HG02938 (cell line): Measurements from ENCODE around the gene LTB.

Experiments used
- ATAC-seq: cut with Tn5 transposase; IDR thresholded peaks from one replicate; pipeline ENCODE4 v1.9.1; 2021; ENCODE audit warnings: mild to moderate bottlenecking, moderate library complexity; ENCODE audit not compliant: unreplicated experiment

Gene LTB

DNA sequence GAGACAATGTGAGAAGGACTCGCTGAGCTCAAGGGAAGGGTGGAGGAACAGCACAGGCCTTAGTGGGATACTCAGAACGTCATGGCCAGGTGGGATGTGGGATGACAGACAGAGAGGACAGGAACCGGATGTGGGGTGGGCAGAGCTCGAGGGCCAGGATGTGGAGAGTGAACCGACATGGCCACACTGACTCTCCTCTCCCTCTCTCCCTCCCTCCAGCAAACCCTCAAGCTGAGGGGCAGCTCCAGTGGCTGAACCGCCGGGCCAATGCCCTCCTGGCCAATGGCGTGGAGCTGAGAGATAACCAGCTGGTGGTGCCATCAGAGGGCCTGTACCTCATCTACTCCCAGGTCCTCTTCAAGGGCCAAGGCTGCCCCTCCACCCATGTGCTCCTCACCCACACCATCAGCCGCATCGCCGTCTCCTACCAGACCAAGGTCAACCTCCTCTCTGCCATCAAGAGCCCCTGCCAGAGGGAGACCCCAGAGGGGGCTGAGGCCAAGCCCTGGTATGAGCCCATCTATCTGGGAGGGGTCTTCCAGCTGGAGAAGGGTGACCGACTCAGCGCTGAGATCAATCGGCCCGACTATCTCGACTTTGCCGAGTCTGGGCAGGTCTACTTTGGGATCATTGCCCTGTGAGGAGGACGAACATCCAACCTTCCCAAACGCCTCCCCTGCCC is 5.2 kb downstream of the LTB start:
- ATAC-seq = no peak

DNA sequence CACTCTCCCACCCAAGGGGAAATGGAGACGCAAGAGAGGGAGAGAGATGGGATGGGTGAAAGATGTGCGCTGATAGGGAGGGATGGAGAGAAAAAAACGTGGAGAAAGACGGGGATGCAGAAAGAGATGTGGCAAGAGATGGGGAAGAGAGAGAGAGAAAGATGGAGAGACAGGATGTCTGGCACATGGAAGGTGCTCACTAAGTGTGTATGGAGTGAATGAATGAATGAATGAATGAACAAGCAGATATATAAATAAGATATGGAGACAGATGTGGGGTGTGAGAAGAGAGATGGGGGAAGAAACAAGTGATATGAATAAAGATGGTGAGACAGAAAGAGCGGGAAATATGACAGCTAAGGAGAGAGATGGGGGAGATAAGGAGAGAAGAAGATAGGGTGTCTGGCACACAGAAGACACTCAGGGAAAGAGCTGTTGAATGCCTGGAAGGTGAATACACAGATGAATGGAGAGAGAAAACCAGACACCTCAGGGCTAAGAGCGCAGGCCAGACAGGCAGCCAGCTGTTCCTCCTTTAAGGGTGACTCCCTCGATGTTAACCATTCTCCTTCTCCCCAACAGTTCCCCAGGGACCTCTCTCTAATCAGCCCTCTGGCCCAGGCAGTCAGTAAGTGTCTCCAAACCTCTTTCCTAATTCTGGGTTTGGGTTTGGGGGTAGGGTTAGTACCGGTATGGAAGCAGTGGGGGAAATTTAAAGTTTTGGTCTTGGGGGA is 6.1 kb downstream of the LTB start:
- no peak for ATAC-seq

DNA sequence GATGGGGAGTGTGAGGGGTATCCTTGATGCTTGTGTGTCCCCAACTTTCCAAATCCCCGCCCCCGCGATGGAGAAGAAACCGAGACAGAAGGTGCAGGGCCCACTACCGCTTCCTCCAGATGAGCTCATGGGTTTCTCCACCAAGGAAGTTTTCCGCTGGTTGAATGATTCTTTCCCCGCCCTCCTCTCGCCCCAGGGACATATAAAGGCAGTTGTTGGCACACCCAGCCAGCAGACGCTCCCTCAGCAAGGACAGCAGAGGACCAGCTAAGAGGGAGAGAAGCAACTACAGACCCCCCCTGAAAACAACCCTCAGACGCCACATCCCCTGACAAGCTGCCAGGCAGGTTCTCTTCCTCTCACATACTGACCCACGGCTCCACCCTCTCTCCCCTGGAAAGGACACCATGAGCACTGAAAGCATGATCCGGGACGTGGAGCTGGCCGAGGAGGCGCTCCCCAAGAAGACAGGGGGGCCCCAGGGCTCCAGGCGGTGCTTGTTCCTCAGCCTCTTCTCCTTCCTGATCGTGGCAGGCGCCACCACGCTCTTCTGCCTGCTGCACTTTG is 6.8 kb downstream of the LTB start, which contains the start of gene TNF:
TSS of gene TNF (plus strand) at position 231 of the 567 bp plus-strand sequence. CDS start at position 408, 177 bp downstream.
- no peak for ATAC-seq

DNA sequence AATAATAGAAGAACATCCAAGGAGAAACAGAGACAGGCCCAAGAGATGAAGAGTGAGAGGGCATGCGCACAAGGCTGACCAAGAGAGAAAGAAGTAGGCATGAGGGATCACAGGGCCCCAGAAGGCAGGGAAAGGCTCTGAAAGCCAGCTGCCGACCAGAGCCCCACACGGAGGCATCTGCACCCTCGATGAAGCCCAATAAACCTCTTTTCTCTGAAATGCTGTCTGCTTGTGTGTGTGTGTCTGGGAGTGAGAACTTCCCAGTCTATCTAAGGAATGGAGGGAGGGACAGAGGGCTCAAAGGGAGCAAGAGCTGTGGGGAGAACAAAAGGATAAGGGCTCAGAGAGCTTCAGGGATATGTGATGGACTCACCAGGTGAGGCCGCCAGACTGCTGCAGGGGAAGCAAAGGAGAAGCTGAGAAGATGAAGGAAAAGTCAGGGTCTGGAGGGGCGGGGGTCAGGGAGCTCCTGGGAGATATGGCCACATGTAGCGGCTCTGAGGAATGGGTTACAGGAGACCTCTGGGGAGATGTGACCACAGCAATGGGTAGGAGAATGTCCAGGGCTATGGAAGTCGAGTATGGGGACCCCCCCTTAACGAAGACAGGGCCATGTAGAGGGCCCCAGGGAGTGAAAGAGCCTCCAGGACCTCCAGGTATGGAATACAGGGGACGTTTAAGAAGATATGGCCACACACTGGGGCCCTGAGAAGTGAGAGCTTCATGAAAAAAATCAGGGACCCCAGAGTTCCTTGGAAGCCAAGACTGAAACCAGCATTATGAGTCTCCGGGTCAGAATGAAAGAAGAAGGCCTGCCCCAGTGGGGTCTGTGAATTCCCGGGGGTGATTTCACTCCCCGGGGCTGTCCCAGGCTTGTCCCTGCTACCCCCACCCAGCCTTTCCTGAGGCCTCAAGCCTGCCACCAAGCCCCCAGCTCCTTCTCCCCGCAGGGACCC is 7.8 kb downstream of the LTB start:
- ATAC-seq = no peak

DNA sequence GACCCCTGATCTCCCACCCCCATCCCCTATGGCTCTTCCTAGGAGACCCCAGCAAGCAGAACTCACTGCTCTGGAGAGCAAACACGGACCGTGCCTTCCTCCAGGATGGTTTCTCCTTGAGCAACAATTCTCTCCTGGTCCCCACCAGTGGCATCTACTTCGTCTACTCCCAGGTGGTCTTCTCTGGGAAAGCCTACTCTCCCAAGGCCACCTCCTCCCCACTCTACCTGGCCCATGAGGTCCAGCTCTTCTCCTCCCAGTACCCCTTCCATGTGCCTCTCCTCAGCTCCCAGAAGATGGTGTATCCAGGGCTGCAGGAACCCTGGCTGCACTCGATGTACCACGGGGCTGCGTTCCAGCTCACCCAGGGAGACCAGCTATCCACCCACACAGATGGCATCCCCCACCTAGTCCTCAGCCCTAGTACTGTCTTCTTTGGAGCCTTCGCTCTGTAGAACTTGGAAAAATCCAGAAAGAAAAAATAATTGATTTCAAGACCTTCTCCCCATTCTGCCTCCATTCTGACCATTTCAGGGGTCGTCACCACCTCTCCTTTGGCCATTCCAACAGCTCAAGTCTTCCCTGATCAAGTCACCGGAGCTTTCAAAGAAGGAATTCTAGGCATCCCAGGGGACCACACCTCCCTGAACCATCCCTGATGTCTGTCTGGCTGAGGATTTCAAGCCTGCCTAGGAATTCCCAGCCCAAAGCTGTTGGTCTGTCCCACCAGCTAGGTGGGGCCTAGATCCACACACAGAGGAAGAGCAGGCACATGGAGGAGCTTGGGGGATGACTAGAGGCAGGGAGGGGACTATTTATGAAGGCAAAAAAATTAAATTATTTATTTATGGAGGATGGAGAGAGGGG is 8.8 kb downstream of the LTB start:
- ATAC-seq = no peak

DNA sequence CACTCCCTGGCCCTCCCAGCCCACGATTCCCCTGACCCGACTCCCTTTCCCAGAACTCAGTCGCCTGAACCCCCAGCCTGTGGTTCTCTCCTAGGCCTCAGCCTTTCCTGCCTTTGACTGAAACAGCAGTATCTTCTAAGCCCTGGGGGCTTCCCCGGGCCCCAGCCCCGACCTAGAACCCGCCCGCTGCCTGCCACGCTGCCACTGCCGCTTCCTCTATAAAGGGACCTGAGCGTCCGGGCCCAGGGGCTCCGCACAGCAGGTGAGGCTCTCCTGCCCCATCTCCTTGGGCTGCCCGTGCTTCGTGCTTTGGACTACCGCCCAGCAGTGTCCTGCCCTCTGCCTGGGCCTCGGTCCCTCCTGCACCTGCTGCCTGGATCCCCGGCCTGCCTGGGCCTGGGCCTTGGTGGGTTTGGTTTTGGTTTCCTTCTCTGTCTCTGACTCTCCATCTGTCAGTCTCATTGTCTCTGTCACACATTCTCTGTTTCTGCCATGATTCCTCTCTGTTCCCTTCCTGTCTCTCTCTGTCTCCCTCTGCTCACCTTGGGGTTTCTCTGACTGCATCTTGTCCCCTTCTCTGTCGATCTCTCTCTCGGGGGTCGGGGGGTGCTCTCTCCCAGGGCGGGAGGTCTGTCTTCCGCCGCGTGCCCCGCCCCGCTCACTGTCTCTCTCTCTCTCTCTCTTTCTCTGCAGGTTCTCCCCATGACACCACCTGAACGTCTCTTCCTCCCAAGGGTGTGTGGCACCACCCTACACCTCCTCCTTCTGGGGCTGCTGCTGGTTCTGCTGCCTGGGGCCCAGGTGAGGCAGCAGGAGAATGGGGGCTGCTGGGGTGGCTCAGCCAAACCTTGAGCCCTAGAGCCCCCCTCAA is 9.9 kb downstream of the LTB start, which contains the start of gene LTA:
TSS of gene LTA (plus strand) at position 249 of the 871 bp plus-strand sequence. CDS start at position 703, 454 bp downstream.
- no peak for ATAC-seq

DNA sequence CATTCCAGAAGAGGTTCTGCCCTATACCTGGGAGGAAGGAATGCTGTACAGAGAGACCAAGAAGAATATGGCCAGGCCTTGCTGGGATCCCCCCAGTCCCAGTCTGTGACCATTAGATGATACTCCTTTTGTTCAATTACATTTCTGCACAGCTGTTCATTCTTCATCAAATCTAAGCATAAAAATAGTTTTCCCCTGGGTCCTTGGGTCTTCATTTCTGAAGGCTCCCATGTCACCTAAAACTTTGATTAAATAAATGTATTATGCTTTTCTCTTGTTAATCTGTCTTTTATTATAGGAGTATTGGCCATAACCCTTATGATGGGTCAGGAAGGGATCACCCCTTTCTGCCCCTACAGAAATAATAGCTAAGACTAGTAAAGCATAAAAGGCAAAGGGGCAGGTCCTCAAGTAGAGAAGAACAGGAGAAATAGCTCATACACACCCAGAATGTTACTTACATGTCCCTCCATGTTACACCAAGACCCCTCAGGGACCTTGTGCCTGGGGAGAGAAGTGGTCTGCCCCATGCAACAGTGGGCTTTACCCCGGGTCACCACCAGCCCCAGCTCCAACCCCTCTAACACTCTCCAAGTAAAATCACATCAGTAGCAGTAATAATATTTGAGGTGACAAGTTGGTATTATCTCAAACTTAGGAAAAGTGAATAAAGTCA is 12.2 kb downstream of the LTB start:
- ATAC-seq = no peak

DNA sequence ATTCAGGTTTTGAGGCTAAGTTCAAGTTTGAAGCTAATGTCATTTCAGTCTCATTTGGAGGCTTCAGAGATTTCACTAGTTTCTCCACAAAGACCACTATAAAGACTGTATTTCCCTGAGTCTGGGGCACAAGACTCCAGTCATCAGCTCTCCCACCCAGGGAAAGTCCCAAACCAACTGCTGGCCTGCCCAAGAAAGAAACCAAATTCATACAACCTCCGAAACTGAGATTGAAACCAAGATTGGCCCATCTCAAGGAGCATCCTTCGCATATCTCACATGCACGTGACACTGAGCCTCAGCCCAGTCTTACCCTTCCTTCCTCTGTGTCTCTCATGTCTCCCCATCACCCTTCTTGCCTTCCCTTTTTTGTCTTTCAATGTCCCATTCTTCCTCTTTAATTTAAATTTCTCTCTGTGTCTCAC is 13.7 kb downstream of the LTB start:
- ATAC-seq = peak; percentile 60

DNA sequence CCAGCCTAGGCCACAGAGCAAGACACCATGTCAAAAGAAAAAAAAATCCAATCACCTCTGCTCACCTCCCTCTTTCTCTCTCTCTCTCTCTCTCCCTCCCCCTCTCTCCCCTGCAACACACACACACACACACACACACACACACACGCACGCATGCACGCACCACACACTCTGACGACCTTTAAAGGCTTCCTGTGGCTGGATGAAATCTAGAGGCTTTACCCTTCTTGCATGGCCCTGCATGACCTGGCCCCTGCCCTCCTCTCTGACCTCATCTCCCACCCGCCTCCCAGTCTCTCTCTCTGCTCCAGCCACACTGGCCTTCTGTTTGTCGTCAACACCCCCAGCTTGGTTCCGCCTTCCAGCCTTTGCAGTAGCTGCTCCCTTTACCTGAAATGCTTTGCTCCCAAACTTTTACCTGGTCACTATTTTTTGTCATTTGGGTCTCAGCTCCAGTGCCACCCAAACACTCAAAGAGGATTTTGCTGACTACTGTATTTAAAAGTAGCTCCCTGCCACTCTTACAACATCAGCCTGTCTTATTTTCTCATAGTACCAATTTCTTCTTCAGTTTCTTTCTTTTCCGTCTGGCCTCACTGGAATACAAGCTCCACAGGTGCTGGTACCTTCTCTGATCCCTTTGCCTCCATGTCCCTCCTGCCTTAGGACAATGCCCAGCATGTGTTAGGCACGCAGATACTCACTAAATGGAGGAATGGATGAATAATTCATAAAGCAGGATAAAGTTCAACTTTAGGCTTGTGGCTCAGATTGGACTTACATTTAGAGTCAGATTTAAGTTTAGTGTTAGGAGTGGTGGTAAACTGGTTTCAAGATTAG is 14.5 kb downstream of the LTB start:
- no peak for ATAC-seq

DNA sequence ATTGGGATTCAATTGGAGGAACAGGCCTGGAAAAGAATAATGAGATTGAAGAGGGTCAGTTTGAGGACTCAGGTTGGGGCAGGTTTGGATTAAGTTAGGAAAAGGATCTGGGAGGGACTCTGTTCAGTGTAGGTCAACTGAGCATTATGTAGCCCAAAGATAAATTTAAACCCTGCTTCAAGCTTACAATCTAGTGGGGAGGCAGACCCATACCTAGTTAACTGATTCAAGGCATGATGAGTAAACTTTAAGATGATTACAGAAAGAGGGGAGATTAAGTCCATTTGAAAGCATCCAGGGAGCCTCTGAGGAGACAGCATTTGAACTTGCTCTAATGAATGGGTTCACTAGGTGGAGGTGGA is 21.5 kb downstream of the LTB start:
- ATAC-seq = no peak

DNA sequence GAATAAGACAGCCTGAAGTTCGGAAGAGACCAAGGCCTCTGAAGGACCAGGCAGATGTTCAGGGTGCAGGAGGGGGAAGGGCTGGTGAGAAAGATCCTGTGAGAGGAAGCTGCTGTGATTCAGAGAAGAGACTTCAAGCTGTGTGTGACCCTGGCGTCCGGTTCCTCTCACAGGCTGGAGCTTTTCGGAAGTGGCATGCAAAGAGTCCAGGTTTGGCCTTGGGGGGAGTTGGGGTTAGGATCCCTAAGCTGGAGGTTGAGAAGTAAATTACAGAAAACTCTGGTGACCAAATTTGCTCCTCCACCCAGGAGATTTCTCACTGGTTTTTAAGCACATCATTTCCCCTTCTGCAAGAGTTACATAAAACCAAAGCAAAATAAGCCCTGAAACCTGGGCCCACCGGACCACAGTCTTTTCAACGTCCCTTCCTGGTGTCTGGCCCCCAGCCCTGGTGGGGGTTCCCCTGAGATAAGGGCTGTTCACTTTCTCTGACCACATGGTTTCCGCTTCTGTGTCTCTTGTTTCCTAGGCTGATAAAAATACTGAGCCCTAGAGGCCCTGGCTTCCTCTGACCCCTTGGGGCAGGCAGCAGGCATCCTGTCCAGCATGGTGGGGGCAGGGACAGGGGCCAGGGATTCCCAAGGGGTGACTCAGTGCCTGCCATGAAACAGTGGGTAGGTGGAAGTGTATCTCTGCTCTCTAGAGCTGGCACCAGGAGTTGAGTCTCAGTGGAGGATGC is 22.1 kb downstream of the LTB start:
- peak; percentile 52 for ATAC-seq

DNA sequence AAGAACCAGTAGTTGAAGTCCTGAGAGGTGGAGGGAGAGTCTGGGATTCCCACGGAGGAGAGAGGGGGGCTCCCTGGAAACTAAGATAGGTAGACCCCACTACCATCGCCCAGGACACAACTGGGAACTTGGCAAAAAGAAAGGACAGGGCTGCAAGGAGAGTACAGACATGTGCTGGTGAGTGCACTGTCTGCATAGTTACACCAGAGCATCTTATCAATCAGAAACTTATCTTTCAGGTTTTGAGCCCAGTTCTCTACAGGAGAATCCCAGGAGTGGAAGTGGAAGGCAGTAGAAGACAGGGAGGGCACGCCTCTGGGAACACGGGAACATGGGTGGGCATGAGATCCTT is 22.6 kb downstream of the LTB start:
- no peak for ATAC-seq

DNA sequence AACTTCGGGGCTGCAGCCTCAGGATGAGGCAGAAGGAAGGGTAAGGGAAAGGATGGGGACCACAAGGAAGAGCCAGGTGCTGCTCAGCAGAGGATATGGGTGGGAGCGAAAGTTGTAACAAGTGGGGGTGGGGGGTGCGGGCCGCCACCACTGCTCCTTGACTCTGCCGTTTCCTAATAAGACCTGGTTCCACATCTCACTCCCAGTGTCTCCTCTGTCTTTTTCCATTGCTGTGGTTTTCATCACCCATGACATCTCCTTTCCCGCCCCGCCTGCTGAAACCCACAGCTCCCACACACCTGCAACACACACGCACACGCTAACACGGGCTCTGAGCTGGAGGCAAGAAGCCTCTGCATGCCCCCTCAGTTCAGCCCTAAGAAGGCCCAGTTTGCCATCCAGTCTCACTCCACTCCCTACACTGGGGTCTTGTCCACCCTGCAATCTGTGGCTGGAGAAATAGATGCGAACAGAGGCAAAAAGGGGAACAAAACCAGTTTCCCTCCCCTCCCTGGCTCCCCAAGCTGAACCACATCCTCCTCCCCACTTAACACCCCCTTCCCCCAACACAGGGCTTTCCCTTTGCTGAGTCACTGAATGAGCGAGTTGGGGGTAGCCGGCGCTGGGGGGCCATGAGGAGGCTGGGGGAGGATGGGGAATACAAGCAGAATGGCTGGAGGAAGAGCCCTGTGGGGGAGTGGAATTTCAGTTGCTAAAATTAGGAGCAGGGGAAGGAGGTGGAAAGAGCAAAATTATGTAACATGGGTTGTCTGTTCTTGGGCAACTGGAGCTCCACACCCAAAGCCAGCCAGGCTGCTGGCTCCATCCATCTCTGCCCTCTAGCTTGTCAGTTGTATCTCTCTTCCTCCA is 23.4 kb downstream of the LTB start:
- ATAC-seq = no peak

DNA sequence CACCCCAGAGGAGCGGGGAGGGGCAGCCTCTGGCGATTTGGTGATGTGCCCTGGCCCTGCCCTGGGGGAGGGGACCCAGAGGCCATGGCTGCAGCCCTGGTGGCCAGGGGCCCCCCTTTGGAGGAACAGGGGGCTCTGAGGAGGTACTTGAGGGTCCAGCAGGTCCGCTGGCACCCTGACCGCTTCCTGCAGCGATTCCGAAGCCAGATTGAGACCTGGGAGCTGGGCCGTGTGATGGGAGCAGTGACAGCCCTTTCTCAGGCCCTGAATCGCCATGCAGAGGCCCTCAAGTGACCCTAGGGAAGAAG is 24.0 kb downstream of the LTB start:
- ATAC-seq = no peak

DNA sequence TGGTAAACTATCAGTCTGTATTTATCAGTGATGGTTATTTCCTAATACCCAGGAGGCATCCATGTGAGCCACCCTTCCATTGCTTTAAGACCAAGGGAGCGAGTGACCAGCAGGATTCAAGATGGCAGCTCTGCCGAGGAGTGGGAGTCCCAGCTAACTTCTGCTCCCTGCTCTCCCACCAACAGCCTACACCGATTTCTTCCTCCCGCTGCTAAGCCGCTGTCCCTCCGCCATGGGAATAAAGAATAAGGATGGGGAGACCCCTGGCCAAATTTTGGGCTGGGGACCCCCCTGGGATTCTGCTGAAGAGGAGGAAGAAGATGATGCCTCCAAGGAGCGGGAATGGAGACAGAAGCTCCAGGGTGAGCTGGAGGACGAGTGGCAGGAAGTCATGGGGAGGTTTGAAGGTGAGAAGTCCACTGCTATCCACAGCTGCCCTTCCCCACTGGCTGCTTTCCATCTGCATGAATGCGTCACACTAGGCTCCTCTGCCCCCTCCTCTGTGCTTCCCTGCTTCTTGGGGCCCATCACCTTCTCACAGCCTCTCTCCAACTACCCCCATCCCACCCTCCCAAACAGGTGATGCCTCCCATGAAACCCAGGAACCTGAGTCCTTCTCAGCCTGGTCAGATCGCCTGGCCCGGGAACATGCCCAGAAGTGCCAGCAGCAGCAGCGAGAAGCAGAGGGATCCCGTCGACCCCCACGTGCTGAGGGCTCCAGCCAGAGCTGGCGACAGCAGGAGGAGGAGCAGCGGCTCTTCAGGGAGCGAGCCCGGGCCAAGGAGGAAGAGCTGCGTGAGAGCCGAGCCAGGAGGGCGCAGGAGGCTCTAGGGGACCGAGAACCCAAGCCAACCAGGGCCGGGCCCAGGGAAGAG is 24.5 kb downstream of the LTB start:
- no peak for ATAC-seq
